B cell (primary cell): Measurements from ENCODE around the gene TTLL10.

ENCODE experiments used
- EZH2 ChIP-seq: IDR thresholded peaks from 2 replicates; pipeline ENCODE4 v1.6.1; 2012; ENCODE audit warnings: borderline replicate concordance, low read depth, mild to moderate bottlenecking, moderate library complexity, low read length; ENCODE audit not compliant: insufficient read depth, poor library complexity, severe bottlenecking
- TF ChIP-seq, protein P1 (sequence below): fragments of 200-600 bp; IDR thresholded peaks from one replicate; pipeline ENCODE4 v1.8.0; 2022; ENCODE audit warnings: antibody characterized with exemption, mild to moderate bottlenecking

DNA sequence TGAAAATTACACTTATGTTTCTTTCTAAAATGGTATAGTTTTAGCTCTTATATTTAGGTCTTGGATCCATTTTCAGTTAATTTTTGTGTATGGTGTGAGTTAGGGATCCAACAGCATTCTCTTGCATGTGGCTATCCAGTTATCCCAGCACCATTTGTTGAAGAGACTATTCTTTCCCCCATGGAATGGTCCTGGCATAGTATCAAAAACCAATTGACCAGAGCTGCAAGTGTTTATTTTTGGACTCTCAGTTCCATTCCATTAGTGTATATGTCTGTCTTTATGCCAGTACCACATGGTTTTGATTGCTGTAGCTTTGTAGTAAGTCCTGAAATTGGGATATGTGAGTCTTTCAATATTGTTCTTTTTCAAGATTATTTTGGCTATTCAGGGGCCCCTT is 14.3 kb downstream of the TTLL10 start:
- TF ChIP-seq, protein P1, sequence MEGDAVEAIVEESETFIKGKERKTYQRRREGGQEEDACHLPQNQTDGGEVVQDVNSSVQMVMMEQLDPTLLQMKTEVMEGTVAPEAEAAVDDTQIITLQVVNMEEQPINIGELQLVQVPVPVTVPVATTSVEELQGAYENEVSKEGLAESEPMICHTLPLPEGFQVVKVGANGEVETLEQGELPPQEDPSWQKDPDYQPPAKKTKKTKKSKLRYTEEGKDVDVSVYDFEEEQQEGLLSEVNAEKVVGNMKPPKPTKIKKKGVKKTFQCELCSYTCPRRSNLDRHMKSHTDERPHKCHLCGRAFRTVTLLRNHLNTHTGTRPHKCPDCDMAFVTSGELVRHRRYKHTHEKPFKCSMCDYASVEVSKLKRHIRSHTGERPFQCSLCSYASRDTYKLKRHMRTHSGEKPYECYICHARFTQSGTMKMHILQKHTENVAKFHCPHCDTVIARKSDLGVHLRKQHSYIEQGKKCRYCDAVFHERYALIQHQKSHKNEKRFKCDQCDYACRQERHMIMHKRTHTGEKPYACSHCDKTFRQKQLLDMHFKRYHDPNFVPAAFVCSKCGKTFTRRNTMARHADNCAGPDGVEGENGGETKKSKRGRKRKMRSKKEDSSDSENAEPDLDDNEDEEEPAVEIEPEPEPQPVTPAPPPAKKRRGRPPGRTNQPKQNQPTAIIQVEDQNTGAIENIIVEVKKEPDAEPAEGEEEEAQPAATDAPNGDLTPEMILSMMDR, result no peak
- TF ChIP-seq EZH2, result no peak
